Endothelial cell of umbilical vein (primary cell): Measurements from ENCODE around the gene BMPR2.

Source experiments
- CTCF ChIP-seq, 2 donors: IDR thresholded peaks; 1 replicate in 1 of 2; 2 replicates in 1 of 2; pipeline ENCODE4 v1.5.1; 2011; ENCODE audit warnings: low read length in 2 of 2, mild to moderate bottlenecking in 2 of 2, moderate library complexity in 2 of 2, control low read depth in 1 of 2, inconsistent platforms in 1 of 2, low read depth in 1 of 2; ENCODE audit not compliant: insufficient read depth in 1 of 2; ENCODE audit errors: extremely low read depth in 1 of 2
- EZH2 ChIP-seq: IDR thresholded peaks from 2 replicates; pipeline ENCODE4 v1.6.1; 2012; ENCODE audit warnings: borderline replicate concordance, low read depth, mild to moderate bottlenecking, moderate library complexity, low read length, inconsistent platforms; ENCODE audit not compliant: severe bottlenecking
- GATA2 ChIP-seq: IDR thresholded peaks from 2 replicates; pipeline ENCODE4 v1.7.0; 2011; ENCODE audit warnings: low read depth, mild to moderate bottlenecking, moderate library complexity, mixed read lengths, low read length; ENCODE audit not compliant: insufficient read length, insufficient read depth
- JUN ChIP-seq: IDR thresholded peaks from 2 replicates; pipeline ENCODE4 v1.6.1; 2011; ENCODE audit warnings: borderline replicate concordance, low read depth; ENCODE audit not compliant: insufficient read length, insufficient read depth
- MAX ChIP-seq: IDR thresholded peaks from 2 replicates; pipeline ENCODE4 v1.6.1; 2011; ENCODE audit not compliant: insufficient read depth, insufficient read length
- MYC ChIP-seq: IDR thresholded peaks from one replicate; pipeline ENCODE4 v1.6.1; 2011; ENCODE audit warnings: mild to moderate bottlenecking, low read depth, low read length
- POLR2A ChIP-seq: IDR thresholded peaks from 2 replicates; pipeline ENCODE4 v1.6.1; 2012; ENCODE audit warnings: low read depth, mild to moderate bottlenecking, control low read depth, low read length
- POLR2AphosphoS5 ChIP-seq: IDR thresholded peaks from 2 replicates; pipeline ENCODE4 v1.6.1; 2012; ENCODE audit warnings: low read depth, mild to moderate bottlenecking, control low read depth, low read length, moderate library complexity; ENCODE audit not compliant: insufficient read depth

- TF ChIP-seq CTCF (IDR thresholded peaks at IDR 0.05; ENCODE audit: extremely low read depth in 1 of 2, insufficient read depth in 1 of 2, low read depth in 1 of 2, low read length in 2 of 2), result no peak
- no peak for TF ChIP-seq POLR2A
- no peak for TF ChIP-seq POLR2AphosphoS5
- no peak for TF ChIP-seq EZH2
- TF ChIP-seq JUN, result no peak
- TF ChIP-seq MAX, result no peak
- no peak for TF ChIP-seq GATA2
- TF ChIP-seq MYC, result no peak
Measured at GRCh38 chr2:202452744-202453143, 76.6 kb downstream of the BMPR2 start.
